WERI-Rb-1 (cell line): ENCODE data around the gene SLC29A1.

ENCODE experiments used
- DNase-seq: peaks from one replicate; pipeline ENCODE4 v3.0.0-alpha.2; 2020
- H3K27ac ChIP-seq: fragments of 250-450 bp; sonication (Bioruptor Pico); 2 replicates; pipeline ENCODE4 v1.5.1; 2020; ENCODE audit warnings: mild to moderate bottlenecking, moderate library complexity
- H3K27me3 ChIP-seq: fragments of 250-450 bp; sonication (Bioruptor Pico); 2 replicates; pipeline ENCODE4 v1.5.1; 2021; ENCODE audit warnings: mild to moderate bottlenecking, low read depth, moderate library complexity; ENCODE audit not compliant: insufficient read depth, severe bottlenecking
- H3K36me3 ChIP-seq: fragments of 250-450 bp; sonication (Bioruptor Pico); 2 replicates; pipeline ENCODE4 v1.5.1; 2020; ENCODE audit warnings: mild to moderate bottlenecking, moderate library complexity
- H3K4me3 ChIP-seq: 2 replicates; pipeline ENCODE4 v1.5.1; 2011; ENCODE audit warnings: low read depth, mild to moderate bottlenecking, control low read depth, low read length
- H3K9me3 ChIP-seq: fragments of 250-450 bp; sonication (Bioruptor Pico); 2 replicates; pipeline ENCODE4 v1.5.1; 2021; ENCODE audit warnings: mild to moderate bottlenecking, moderate library complexity; ENCODE audit not compliant: severe bottlenecking
- CTCF ChIP-seq: IDR thresholded peaks from 2 replicates; pipeline ENCODE4 v1.5.1; 2011; ENCODE audit warnings: low read depth, mild to moderate bottlenecking, control low read depth, inconsistent platforms, low read length

The SLC29A1 gene

GRCh38 chr6:44258921-44259320, 35.5 kb downstream of the SLC29A1 start:
- TF ChIP-seq CTCF = no peak
- no peaks in the 10 kb centered on the region for H3K9me3 ChIP-seq

GRCh38 chr6:44260011-44260410, 36.6 kb downstream of the SLC29A1 start:
- Histone ChIP-seq H3K9me3 (no peaks in the 10 kb centered on the region), H3K27ac (no peak overlapping the region), H3K27me3 (no peaks in the 10 kb centered on the region), H3K4me3 (no peak overlapping the region), H3K36me3 (peaks cover 38% of the 10 kb centered on the region)
- no peak for DNase-seq
- no peak for TF ChIP-seq CTCF

More at GRCh38 chr6:44258921-44259320, 35.5 kb downstream of the SLC29A1 start:
- H3K4me3 ChIP-seq = no peak overlapping the region
- no peaks in the 10 kb centered on the region for H3K27me3 ChIP-seq
- H3K27ac ChIP-seq = no peak overlapping the region
- peaks cover 49% of the 10 kb centered on the region for H3K36me3 ChIP-seq
- no peak for DNase-seq

GRCh38 chr6:44260451-44261297, 37.3 kb downstream of the SLC29A1 start:
- peak overlapping the region; percentile 9; the same call in 1 of the 2 replicates for H3K27ac ChIP-seq
- peaks cover 31% of the 10 kb centered on the region for H3K36me3 ChIP-seq
- no peak for TF ChIP-seq CTCF
- no peak overlapping the region for H3K4me3 ChIP-seq
- no peaks in the 10 kb centered on the region for H3K9me3 ChIP-seq
- H3K27me3 ChIP-seq = no peaks in the 10 kb centered on the region
- DNase-seq = no peak

- H3K4me3 ChIP-seq = no peak overlapping the region
- H3K27ac ChIP-seq = peak overlapping the region; percentile 9
- H3K27me3 ChIP-seq = no peaks in the 10 kb centered on the region
- H3K36me3 ChIP-seq = peaks cover 26% of the 10 kb centered on the region
- TF ChIP-seq CTCF = no peak
- no peaks in the 10 kb centered on the region for H3K9me3 ChIP-seq
- DNase-seq = peak; percentile 68
These were observed 38.2 kb downstream of the SLC29A1 start for GRCh38 chr6:44261581-44261980.

- H3K36me3 ChIP-seq = peaks cover 24% of the 10 kb centered on the region
- DNase-seq = no peak
- no peak for TF ChIP-seq CTCF
- no peak overlapping the region; the same call in 1 of the 2 replicates for H3K27ac ChIP-seq
- H3K9me3 ChIP-seq = no peaks in the 10 kb centered on the region
- no peak overlapping the region for H3K4me3 ChIP-seq
- H3K27me3 ChIP-seq = no peaks in the 10 kb centered on the region
These were observed 39.3 kb downstream of the SLC29A1 start for GRCh38 chr6:44262467-44263353.
